ENCODE results near the gene DYSF.

Gene DYSF

GRCh38 chr2:71697106-71698004 is 244.0 kb downstream of the DYSF start:
- FAIRE-seq = no peak

- FAIRE-seq = no peak
These were observed 246.1 kb downstream of the DYSF start for GRCh38 chr2:71699428-71699827.

GRCh38 chr2:71700041-71700657 is 246.8 kb downstream of the DYSF start:
- no peak for FAIRE-seq

- no peak for FAIRE-seq
These were observed 247.5 kb downstream of the DYSF start for GRCh38 chr2:71700658-71701397.

GRCh38 chr2:71702071-71702970 is 249.0 kb downstream of the DYSF start:
- FAIRE-seq = no peak

- FAIRE-seq = no peak
These were observed 249.9 kb downstream of the DYSF start for GRCh38 chr2:71702971-71703898.

GRCh38 chr2:71704131-71704561 is 250.8 kb downstream of the DYSF start:
- FAIRE-seq = no peak

- FAIRE-seq = no peak
These were observed 251.3 kb downstream of the DYSF start for GRCh38 chr2:71704688-71705087.

- no peak for FAIRE-seq
These were observed 252.0 kb downstream of the DYSF start for GRCh38 chr2:71705171-71705960.

GRCh38 chr2:71706121-71706520 is 252.8 kb downstream of the DYSF start:
- FAIRE-seq = no peak

GRCh38 chr2:71706836-71707235 is 253.5 kb downstream of the DYSF start:
- FAIRE-seq = no peak

GRCh38 chr2:71710367-71711132 is 257.2 kb downstream of the DYSF start:
- FAIRE-seq = no peak

GRCh38 chr2:71711133-71711855 is 257.9 kb downstream of the DYSF start:
- no peak for FAIRE-seq

- FAIRE-seq = no peak
These were observed 258.9 kb downstream of the DYSF start for GRCh38 chr2:71712158-71712818.

- FAIRE-seq = no peak
These were observed 260.5 kb downstream of the DYSF start for GRCh38 chr2:71713581-71714580.

GRCh38 chr2:71714601-71715240 is 261.4 kb downstream of the DYSF start:
- no peak for FAIRE-seq
